Activated CD4-positive, alpha-beta T cell treated with anti-CD3 and anti-CD28 coated beads, Interleukin-2, amount 10 ng/mL, durations not matched to agents 24 days and 14 days (primary cell): ENCODE results near the gene COX7A2L. TPM values are rescaled to one million over a fixed set of nuclear protein-coding genes. Genes with fewer than 3 reads are reported as not detected.

Source experiments
- DNase-seq: peaks from one replicate; pipeline ENCODE4 v3.0.0; 2022
- H3K27ac Mint-ChIP-seq: one replicate; pipeline ENCODE4 v1.8.0; 2022; ENCODE audit warnings: mild to moderate bottlenecking, mixed read lengths
- H3K27me3 Mint-ChIP-seq: one replicate; pipeline ENCODE4 v1.8.0; 2022; ENCODE audit warnings: mixed read lengths
- H3K36me3 Mint-ChIP-seq: one replicate; pipeline ENCODE4 v1.8.0; 2022; ENCODE audit warnings: low read depth, mild to moderate bottlenecking, mixed read lengths
- H3K4me1 Mint-ChIP-seq: one replicate; pipeline ENCODE4 v1.8.0; 2021; ENCODE audit warnings: mixed read lengths
- H3K4me3 Mint-ChIP-seq: one replicate; pipeline ENCODE4 v1.8.0; 2022; ENCODE audit warnings: mild to moderate bottlenecking, moderate library complexity, mixed read lengths
- H3K9me3 Mint-ChIP-seq: one replicate; pipeline ENCODE4 v1.8.0; 2021; ENCODE audit warnings: mixed read lengths
- intact Hi-C: fragments of 100-400 bp; cut with micrococcal nuclease; formaldehyde crosslinking; loops from one replicate; pipeline ENCODE4 v1.15.1; 2023
- total RNA-seq: library from RNA; stranded (reverse); gene quantifications from 2 replicates; pipeline ENCODE4 v1.2.3, GENCODE V29; 2022

The COX7A2L gene
- total RNA-seq, 1 donor from 2014 or later = 85.3 TPM

GRCh38 chr2:42312106-42312505, 48.9 kb downstream of the COX7A2L start:
- Mint-ChIP-seq H3K36me3 (peaks cover 33% of the 10 kb centered on the region), H3K27ac (no peak overlapping the region), H3K4me3 (no peak overlapping the region), H3K9me3 (no peaks in the 10 kb centered on the region), H3K27me3 (no peaks in the 10 kb centered on the region), H3K4me1 (peaks cover 7% of the 10 kb centered on the region)
- intact Hi-C loops = no loop called here
- no peak for DNase-seq

GRCh38 chr2:42310007-42310515, 51.0 kb downstream of the COX7A2L start:
- Mint-ChIP-seq H3K4me1 (peaks cover 11% of the 10 kb centered on the region), H3K9me3 (no peaks in the 10 kb centered on the region), H3K36me3 (peaks cover 34% of the 10 kb centered on the region), H3K4me3 (no peak overlapping the region), H3K27me3 (no peaks in the 10 kb centered on the region), H3K27ac (no peak overlapping the region)
- no peak for DNase-seq
- intact Hi-C loops = no loop called here

DNA sequence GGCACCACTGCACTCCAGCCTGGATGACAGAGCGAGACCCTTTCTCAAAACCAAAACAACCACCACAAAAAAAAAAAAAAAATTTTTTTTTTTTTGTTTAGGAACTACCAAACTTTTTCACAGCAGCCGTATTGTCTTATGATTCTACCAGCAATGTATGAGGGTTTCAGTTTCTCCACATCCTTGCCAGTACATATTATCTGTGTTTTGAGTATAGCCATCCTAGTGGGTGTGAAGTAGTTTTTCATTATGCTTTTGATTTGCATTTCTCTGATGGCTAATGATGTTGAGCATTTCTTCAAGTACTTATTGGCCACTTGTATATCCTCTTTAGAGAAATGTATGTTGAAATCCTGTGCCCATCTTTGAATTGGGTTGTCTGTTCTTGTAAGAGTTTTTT, 51.7 kb downstream of the COX7A2L start:
- Mint-ChIP-seq H3K4me3 (no peak overlapping the region), H3K4me1 (peaks cover 6% of the 10 kb centered on the region), H3K27me3 (no peaks in the 10 kb centered on the region), H3K27ac (no peak overlapping the region), H3K36me3 (peaks cover 30% of the 10 kb centered on the region), H3K9me3 (no peaks in the 10 kb centered on the region)
- no peak for DNase-seq
- intact Hi-C loops = no loop called here

DNA sequence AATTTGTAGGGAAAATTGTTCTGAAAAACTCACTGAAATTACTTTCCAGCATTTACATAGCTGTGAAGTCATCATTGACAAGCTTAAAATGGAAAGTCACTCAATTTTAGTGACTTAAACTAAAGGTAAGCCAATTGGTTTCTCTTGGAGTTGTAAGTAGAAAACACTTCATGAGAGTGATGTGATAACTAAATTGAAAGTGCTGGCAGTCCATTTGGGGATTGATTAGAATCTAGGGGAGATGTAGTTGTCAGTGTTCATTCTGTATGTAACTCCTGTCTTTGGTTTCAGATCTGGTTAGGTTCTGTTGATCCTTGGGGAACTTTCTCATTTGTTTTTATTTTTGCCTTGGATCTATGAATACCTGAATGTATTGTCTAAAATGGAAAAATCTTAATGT, 53.8 kb downstream of the COX7A2L start:
- Mint-ChIP-seq H3K27ac (no peak overlapping the region), H3K9me3 (no peaks in the 10 kb centered on the region), H3K36me3 (peaks cover 40% of the 10 kb centered on the region)

DNA sequence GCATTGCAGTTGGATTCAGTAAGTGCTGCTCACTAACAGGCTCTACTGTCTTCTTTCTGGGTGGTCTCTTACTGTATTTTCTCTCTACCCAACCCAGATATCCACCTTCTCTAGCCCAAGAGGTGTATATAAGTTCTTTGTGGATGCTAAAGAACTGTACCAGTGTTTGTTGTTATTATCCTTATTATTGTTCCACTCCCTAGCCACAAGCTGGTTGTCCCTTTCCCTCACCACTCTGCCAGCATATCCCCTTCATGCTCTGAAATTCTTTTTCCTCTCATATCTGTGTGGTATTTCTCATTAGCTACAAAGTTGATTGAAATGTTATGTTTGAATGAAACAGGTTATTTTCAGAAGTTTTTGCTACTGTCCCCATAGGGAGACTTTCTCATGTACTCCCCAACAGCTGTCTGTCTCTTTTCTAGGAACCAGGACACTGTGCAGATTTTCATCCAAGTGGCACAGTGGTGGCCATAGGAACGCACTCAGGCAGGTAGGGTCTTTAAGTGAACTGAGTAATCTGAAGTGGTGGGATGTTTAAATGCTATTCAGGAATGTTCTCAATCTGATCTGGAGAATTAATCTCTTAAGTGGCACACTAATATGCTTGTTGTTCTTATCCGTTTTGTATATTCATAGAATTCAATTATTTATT, 56.8 kb downstream of the COX7A2L start:
- DNase-seq = no peak
- H3K4me1 Mint-ChIP-seq = peaks cover 14% of the 10 kb centered on the region
- H3K27ac Mint-ChIP-seq = no peak overlapping the region
- H3K27me3 Mint-ChIP-seq = no peaks in the 10 kb centered on the region
- H3K36me3 Mint-ChIP-seq = peaks cover 46% of the 10 kb centered on the region
- H3K4me3 Mint-ChIP-seq = no peak overlapping the region
- intact Hi-C loops = no loop called here
- H3K9me3 Mint-ChIP-seq = no peaks in the 10 kb centered on the region

More for the DNA sequence above, 53.8 kb downstream of the COX7A2L start:
- intact Hi-C loops = no loop called here
- Mint-ChIP-seq H3K4me1 (peaks cover 6% of the 10 kb centered on the region), H3K27me3 (no peaks in the 10 kb centered on the region), H3K4me3 (no peak overlapping the region)
- DNase-seq = no peak

DNA sequence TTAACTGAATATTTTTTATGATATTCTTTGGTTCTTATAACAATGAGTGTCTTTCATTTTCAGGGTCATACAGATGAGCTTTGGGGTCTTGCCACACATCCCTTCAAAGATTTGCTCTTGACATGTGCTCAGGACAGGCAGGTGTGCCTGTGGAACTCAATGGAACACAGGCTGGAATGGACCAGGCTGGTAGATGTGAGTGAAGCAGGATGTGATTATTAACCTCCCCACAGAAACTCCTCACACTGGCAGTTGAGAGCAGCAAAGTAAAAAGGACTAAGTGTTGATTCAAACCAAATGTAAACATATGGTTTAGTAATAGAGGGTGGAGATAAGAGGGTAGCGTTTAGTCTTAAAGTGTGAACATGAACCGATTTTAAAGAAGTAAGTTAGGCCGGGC, 57.8 kb downstream of the COX7A2L start:
- H3K27me3 Mint-ChIP-seq = no peaks in the 10 kb centered on the region
- peaks cover 53% of the 10 kb centered on the region for H3K36me3 Mint-ChIP-seq
- H3K27ac Mint-ChIP-seq = no peak overlapping the region
- no peaks in the 10 kb centered on the region for H3K9me3 Mint-ChIP-seq
- no peak for DNase-seq
- intact Hi-C loops = no loop called here
- H3K4me1 Mint-ChIP-seq = peaks cover 21% of the 10 kb centered on the region
- H3K4me3 Mint-ChIP-seq = no peak overlapping the region

DNA sequence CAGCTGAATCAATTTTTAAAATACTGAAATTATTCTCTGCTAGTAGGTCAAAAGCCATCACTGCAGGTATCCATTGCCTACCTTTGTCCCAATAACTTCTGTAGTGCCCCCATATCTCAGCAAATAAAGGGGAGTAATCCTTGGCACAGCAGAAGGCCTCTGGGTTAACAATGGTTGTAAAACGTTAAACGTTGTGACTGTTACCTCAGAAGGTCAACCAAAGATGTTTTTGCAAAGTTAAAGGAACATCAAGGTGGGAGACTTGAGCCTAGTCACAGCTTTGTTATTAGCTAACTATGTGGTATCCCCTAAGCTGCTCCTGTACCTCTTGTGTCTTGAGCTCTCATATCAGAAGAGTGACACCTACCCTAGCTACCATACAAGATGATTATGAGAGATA, 60.5 kb downstream of the COX7A2L start:
- no peaks in the 10 kb centered on the region for H3K27me3 Mint-ChIP-seq
- no peak for DNase-seq
- no peak overlapping the region for H3K4me3 Mint-ChIP-seq
- H3K36me3 Mint-ChIP-seq = peaks cover 60% of the 10 kb centered on the region
- peaks cover 37% of the 10 kb centered on the region for H3K4me1 Mint-ChIP-seq
- intact Hi-C loops = no loop called here
- H3K9me3 Mint-ChIP-seq = no peaks in the 10 kb centered on the region
- no peak overlapping the region for H3K27ac Mint-ChIP-seq

Other genes starting within 250 kb of the COX7A2L start
- 51.3 and 54.9 TPM in 2 replicates for gene EML4, start 191.9 kb downstream of the COX7A2L start, total RNA-seq
- gene KCNG3, start 132.8 kb upstream of the COX7A2L start, total RNA-seq = 0.12 and 0.26 TPM in 2 replicates
- gene MTA3, start 207.4 kb upstream of the COX7A2L start, total RNA-seq = 31.7 and 36.6 TPM in 2 replicates